NCI-H2227 treated with DMSO at 0.1 percent for 48 hours (cell line): ENCODE measurements around the gene ZBTB20.
A peak's percentile ranks its signal among the peaks of the same experiment; 100 is the strongest.

Experiments
- DNase-seq: peaks from one replicate; lab custom pipeline; 2025; lab: John Stamatoyannopoulos, UW

Gene ZBTB20

DNA sequence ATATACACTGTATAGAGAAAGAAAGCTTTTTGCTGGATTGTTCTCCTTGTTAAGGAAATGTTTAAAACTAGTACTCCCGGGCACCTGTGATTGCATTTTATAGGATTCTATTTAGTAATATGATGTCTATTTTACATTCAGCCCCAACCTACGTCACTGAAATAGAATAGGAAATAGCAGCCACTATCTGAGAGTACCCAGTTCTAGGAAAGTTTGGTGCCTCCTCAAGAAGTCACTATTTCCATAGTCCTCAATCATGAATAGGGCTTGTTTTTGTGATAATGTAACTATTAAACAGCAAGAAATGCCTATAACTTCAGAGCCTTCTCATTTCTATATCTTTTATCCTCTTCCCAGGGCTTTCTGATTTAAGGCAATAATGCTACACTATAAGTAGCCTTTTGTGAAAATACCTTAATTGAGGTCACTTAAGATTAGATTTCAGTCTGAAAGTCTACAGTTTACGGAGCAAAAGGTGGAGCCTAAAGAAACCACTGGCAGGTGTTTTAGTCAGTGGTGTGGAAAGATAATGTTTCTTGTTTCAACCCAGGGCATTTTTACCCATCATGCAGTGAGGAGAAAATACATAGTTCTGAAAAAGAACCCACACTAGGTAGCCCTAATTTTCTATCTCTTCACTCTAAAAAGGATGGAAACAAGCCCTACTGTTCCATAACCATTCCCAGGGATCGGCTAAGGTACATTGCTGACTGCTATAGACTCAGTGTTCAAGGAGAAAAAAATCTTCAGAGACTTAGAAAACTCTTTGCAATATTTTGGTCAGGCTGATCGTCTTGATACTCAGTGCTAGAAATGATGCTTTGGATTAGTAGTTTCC lies 814.5 kb downstream of the ZBTB20 start:
- DNase-seq = no peak

DNA sequence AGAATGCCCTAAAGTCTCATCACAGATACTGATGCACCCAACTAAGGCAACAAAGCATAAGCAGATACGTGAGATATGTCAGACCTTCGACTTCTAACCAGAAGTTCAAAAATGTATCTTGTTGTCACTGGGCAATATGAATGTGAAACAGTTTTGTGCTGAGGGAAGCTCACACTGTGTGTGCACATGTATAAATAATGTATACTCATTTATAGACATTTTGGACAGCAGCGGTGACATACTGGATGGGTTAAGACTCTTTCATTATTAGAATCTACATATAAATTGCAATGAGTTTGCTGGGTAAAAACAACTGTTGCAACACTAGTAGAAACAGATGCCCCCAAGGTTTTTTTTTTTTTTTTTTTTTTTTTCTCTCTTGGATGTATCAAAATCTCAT lies 815.4 kb downstream of the ZBTB20 start:
- no peak for DNase-seq

DNA sequence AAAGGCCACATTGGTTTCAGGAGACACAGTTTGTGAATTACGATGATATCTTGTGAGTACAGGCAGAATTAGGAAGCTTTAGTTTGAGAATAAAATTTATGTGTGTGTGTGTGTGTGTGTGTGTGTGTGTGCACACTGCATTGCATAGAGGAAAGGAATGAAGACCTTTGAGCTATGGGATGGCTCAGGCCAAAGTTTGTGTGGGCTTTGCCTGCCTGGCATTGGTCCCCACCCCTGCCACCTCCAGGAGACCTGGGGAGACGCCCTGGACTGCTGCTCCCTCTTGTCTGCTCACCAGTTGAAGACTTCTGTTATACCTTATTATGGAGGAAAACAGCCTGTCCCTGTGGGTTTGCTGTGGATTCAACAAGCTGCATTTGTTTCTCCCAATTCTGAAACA lies 816.1 kb downstream of the ZBTB20 start:
- DNase-seq = no peak

DNA sequence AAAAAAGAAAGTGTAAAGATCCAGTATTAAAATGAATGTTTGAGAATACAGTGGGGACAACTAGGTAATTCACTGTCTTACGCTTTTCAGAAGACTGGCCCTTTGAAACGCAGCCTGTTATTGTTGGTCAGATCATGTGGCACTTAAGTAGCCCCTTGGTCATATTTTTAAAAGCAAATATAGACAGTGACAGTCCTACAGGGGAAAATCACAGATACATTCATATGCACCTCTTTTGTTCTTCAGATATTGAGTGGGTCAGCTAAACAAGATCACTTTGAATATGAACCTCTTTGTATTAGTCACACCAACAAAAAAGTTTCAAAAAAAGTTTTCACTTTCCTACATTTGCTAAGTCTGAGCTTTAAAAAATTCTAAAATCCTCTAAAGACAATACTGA lies 817.3 kb downstream of the ZBTB20 start:
- no peak for DNase-seq

DNA sequence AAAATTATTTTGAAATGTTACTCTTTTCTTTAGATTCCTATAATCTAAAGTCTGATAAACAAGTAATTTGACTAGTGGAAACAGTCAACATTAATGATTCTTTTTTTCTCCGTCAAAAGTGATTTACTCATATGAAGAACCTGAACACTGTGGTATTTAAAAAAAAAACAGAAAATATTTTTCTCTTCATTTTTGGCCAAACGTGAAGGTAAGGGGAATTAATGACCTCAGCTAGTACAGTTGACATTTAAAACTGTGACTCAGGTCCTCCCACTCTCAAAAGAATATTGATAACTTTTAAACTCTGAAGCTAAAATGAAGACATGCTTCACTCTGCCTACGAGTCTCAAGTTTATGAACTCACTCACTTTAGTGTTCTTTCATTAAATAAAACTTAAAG lies 818.7 kb downstream of the ZBTB20 start:
- no peak for DNase-seq

DNA sequence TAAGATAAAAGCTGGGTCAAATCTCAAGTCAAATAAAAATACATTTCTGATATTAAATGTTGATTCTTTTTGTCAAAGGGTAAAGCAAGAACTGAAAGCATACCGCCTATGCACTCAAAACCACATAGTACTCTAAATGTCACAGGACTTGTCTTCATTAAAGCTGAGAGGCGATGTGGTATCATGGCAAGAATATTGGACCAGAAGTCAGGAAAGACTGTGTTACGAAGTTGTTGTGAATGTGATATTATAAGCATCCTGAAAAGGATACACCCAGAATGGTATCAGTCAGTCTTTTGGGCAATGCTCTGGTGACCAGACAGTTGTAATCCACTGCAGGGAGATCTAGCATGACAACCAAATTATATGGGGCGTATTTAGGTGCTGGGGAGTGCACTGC lies 819.4 kb downstream of the ZBTB20 start:
- no peak for DNase-seq

DNA sequence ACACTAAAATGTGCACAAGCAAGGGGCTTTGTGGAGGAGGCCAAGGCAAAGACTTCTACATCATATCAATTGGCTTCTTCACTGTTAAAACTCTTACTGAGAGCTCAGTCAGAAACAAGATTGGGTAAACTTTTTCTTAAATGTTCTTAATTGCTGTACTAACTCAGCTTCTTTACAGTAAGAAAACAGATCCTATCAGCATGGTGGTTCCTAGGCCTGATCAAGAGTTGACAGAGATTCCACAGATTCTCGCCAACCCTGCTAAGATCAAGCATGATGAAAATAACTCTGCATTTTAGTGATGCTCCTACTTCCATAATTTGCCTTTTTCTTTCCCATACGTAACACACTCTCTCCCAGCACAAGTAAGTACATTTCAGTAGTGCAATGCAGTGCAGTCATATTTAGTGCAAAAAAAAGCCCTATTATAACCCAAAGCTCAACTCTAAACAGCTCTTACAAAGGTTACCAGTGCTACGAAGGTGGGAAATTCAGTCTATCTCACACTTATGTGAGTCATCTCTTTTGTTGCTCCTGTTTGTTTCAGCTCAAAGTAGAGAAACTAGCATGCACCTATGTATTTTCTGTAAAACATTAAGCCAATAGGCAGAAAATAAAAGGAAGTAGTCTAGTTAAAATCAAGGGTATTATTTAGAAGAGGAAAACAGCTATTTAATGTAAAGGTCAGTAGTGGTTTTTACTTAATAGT lies 823.4 kb downstream of the ZBTB20 start:
- no peak for DNase-seq

DNA sequence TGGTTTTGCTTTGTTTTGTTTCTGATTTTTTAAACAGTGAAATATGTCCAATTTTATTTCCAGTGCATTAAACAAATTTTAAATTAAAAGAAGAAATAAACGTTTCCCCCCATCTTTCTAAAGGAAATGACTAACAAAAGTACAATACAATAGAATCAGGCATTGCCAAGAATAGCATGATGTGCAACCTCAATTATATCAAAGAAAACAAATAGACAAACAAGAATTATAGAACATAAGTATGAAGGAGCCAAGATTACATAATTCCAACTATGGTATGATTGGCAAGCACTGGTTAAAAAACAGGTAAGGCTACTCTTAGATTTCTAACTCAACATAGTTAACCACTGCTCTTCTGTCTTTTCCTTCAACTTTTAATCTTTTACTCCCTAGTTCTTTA lies 826.8 kb downstream of the ZBTB20 start:
- no peak for DNase-seq

DNA sequence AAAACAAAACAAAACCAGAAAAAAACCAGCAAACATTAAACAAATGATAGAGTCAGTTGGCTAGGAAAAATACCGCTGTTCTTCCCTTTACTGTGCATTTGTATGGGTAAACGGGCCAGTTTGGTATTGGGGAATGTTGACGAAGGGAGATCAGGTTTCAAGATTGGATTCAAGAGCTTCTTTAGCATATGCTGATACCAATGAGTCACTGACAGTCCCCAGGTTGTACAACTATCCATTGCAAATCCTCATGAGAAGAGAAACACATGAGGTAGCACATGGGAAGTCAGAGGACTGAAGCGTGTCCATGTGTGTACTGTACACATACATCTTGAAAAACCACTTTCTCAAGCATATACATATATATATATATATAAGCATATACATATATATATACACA lies 827.6 kb downstream of the ZBTB20 start:
- no peak for DNase-seq

DNA sequence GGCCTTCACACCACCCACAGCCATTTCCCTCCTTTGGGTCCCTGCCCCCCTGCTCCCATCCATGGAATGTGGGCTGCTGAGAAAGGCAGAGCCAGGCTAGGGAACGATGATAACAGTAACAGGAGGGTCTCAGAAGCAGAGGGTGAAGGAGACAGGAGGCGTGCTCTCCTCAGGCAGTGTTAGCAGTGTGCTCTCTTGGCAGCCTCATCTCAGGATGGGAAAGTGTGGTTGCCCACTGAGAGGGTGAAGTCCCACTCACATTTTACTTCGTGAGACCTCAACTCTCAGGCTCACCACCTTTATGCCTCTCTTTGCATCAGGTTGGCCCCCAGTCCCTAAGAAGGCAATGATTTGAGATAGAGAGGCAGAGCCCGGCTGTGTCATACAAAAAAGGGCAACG lies 828.8 kb downstream of the ZBTB20 start:
- DNase-seq = no peak

DNA sequence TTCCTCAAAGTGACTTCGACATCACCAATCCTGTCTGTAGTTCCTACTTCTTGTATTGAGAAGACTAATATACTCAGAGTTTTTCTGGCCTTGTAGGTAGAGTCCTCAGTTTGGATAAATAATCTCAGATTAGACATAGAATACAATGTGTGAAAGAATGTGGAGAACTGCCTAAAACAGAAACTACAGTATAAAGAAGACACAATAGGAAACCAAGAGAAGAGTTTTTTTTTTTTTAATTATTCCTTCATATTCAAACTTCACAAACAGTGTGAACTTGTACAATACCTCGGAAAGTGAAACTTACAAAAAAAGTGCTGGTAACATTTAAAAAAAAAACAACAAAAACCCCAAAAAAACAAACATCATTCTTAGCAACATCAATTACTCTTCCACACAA lies 832.8 kb downstream of the ZBTB20 start:
- no peak for DNase-seq

DNA sequence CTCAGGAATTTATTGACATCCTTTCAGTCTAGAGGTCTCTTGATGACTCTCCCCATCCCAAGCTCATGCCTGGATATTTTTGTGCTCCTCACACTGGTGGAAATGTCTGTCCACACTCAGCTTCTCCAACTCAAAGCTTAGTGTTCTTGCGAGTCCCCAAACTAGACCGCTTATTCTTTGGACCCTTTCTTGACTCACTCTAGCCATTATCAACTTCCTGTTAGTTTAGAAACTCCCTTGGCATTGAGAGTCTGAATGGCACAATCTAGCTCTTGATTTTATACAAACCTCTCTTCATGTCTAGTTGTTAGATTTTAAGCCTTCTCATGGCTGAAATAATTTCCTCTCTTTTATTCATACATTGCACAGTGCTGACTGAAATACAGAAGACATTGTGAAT lies 833.7 kb downstream of the ZBTB20 start:
- DNase-seq = no peak

DNA sequence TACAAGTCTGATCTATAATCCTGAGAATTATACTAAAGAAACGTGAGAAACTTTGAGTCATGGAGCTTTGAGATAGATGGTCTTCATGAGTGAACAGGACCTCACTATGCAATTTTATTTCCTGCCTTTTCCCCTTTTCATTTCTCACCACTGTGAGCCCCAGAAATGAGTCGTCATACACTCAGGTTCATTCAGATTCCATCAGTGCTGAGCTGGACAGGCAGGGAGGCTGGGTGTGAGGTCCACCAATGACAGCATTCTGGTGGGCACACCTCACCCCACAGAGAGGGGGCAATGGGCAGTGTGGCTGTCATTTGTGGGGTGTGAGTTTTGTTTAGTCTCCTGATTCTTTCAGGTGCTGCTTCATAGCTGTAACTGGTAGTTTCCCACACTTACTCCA lies 836.4 kb downstream of the ZBTB20 start:
- DNase-seq = no peak

DNA sequence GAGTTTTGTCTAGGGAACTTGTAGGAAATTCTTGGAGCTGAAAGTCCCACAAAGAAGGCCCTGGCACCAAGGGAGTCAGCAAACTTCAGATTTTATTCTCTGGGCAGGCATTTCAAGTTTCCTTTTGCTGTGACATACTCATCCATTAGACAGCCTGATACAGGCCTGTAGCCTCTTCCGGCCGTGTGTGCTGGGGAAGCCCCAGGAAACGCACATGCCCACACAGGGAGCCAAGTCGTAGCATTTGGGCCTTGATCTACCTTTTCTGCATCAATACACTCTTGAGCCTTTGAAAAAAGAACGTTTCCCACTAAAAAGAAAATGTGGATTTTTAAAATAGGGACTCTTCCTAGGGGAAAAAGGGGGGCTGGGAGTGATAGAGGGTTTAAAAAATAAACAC lies 838.3 kb downstream of the ZBTB20 start:
- no peak for DNase-seq

DNA sequence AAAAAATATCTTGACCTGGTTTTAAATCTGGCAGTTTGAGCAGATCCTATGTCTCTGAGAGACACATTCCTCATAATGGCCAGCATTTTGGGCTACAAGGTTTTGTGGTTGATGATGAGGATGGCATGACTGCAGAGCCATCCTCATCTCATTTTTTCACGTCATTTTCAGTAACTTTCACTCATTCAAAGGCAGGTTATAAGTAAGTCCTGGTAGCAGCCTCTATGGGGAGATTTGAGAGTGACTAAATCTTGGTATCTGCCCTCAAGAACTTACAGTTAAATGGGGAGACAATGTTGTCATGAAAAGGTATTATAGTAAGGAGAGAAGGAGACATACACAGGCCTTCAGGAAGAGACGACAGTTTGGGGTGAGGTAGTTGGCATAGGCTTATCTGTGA lies 838.7 kb downstream of the ZBTB20 start:
- DNase-seq = no peak

DNA sequence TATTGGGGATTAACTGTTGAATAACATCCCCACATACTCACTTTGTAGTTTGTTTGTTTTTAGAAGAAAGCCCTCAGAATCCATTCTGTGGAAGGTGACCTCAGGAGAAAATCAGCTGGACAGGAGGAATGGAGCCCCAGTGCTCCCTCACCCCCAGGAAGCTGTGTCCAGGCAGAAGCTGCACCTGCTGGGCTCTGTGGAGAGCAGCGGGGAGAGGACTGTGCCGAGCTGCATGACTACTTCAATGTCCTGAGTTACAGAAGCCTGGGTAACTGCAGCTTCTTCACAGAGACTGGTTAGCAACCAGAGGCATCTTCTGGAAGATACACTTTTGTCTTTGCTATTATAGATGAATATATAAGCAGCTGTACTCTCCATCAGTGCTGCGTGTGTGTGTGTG lies 839.3 kb downstream of the ZBTB20 start:
- no peak for DNase-seq

DNA sequence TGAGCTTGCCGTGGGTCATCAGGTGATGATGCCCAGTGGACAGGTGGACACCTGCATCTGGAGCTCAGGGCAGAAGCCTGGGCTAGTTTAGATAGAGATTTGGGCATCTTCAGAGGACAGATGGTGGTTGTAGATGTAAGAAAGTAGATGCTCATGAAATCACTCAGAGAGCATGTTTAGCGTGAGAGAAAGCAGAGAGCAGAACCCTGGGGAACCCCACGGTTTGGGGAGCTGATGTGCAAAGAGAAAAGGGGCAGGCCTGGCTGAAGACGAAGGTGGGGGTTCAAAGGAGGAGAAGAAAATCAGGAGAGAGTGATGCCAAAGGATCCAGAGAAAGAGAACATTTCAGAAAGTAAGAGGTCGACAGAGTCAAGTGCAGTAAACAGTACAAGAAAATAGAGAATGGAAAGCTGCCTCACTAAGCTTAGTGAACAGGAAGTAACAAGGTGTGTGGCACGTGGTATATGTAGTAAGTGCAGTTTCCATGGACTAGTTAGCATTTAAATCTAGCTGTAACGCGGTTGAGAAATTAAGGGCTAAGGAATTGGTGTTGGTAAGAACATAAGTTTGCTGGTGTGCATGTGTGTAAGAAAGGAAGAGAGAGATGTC lies 839.8 kb downstream of the ZBTB20 start:
- no peak for DNase-seq

DNA sequence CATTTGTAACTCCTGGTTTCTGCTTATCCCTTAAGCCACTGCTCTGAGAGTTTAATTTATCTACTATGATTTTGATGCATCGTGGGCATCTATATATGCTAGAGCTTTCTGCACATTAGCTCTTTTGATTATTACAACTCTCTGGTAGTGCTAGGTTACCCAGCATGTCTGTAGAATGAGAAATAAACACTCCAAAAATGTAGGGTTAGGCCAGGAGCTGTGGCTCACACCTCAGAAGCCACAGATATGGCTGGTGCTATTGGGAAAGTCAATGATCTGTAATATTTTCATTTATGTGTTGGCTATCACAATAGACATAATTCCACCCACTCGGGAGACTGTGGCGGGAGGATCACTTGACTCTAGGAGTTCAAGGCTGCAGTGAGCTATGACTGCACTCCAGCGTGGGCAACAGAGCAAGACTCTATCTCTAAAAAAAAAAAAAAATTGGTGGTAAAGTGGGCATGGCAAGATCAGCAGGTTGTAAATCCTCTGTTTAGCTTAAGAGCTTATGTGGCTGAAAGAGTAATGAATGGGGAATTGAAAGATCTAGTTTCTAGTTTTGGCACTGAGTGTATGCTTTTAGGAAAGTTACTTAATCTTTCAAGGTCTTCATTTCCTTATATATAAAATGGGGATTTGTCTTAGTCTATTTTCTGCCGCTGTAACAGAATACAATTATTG lies 847.0 kb downstream of the ZBTB20 start:
- no peak for DNase-seq

DNA sequence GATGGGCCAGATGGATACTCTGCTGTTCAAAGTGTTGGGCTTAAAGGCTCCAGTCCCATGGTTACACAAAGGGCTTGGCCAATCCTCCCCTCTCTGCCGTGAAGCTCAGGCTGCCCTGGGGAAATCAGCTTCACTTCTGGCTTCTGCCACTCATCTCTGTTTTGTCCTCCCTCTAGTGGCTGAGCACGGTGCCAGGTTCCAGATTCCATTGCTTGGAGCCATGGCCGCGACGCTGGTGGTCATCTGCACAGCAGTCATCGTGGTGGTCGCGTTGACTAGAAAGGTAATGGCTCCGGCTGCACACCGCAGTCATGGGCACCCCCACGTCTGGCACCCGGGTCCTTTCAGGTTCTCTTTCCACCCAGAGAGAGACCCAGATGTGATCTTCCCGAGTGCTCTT lies 847.7 kb downstream of the ZBTB20 start:
- peak; percentile 11 for DNase-seq

DNA sequence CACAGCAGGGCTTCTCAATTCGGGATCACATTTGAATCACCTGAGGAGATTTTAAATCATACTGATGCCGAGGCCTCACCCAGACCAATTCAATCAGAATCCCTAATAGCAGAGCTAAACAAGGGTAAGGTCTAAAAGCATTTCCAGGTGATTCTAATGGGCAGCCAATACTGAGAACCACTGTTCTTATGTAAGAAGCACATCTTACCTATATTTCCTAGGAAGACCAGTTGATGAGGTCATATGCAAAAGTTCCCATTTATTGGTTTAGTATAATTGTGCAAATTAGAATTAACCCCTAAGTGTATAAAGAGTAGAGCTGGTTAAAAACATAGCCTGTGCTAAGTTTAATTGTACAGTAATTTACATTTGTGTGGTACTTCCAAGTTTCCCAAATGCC lies 851.1 kb downstream of the ZBTB20 start:
- DNase-seq = no peak

DNA sequence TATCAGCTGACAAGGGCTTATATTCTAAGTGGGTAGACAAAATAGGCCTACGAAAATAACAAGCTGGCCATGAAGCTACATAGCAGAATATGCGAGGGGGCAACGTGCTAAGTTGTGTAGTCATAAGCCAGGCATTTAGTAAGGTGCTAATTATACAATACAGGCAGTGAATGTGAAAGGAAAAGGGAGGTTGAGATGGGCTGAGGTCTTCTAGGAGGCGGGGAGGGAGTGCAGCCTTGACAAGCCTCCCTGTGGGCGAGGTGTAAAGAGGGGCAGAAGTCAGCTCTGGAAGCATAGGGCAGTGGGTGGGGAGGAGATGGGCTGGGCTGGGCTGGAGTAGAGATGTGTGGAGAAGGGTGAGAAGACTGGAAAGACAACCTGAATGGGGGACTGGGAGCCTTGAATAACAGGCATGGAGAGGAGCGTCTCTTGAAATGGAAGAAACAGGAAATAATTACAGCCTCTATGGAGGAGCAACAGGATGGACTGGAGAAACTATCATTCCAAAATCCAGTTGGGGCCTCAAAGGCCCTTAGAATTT lies 852.1 kb downstream of the ZBTB20 start:
- no peak for DNase-seq

DNA sequence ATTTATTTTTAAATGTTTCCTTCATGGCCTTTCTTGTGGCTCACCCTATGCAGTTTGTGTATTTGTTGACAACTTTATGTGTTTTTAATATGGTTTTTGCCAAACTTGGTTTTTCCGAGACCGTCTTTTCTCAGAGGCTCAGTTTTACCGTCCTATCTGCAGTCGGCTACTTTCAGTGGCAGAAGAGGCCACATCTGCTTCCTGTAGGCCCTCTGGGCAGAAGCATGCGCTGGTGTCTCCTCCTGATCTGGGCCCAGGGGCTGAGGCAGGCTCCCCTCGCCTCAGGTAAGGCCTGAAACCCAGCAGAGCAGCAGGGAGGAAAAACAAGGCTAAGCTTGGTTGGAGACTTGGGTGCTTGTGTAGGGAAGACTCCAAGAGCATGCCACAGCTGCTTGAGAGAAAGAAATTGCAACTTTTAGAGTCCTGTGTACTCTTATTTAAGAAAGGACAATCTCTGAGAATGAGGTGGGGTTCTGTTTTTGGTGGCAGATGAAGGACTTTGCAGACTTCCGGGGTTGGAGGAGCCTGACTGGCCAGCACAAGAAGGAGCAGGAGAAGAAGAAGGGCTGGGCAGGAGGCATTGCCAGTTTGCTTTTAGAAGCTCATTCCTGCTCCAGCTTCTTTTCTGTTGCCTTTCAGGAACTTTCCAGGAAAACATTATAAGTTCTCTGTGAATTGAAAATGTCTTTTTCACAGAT lies 853.1 kb downstream of the ZBTB20 start, which contains the start of gene TIGIT:
Gene TIGIT (plus strand): TSS at position 191 of the 698 bp plus-strand sequence. CDS start 34 bp downstream, at position 225.
- no peak for DNase-seq
